PC-9 (cell line): Measurements from ENCODE around the gene PDE7B. TPM values are rescaled to one million over a fixed set of nuclear protein-coding genes. Genes with fewer than 3 reads are reported as not detected.

Source experiments
- BruUV-seq: library from RNA; stranded (reverse); fragments of 400-500 nt; replicated peaks from 2 replicates; lab custom pipeline; 2021; lab: Mats Ljungman, UMichigan
- CTCF ChIA-PET: fragments of 300-600 bp; sonication (Branson Sonifier 250); formaldehyde crosslinking; loops from one replicate; lab custom pipeline; 2022; ENCODE audit warnings: antibody characterized with exemption; lab: Charles Lee
- POLR2A ChIA-PET: fragments of 300-600 bp; sonication (Branson Sonifier 250); formaldehyde crosslinking; loops from one replicate; lab custom pipeline; 2022; ENCODE audit warnings: antibody characterized with exemption; ENCODE audit not compliant: unreplicated experiment; lab: Charles Lee
- DNase-seq, 2 experiments: peaks; one replicate each; pipeline versions ENCODE4 v3.0.0 to v3.0.0-alpha.2; 2015 to 2022; ENCODE audit warnings: mixed read lengths in 1 of 2
- H2AFZ ChIP-seq: fragments of 200-600 bp; sonication (generic); 2 replicates; pipeline ENCODE4 v1.8.1; 2017; ENCODE audit warnings: antibody characterized with exemption
- H3F3A ChIP-seq: fragments of 200-600 bp; sonication (generic); 2 replicates; pipeline ENCODE4 v1.8.1; 2017; ENCODE audit warnings: antibody characterized with exemption, mild to moderate bottlenecking, low read depth; ENCODE audit not compliant: insufficient read depth
- H3K27ac ChIP-seq: fragments of 200-600 bp; sonication (generic); 2 replicates; pipeline ENCODE4 v1.6.1; 2016; ENCODE audit warnings: mixed run types
- H3K27me3 ChIP-seq: fragments of 200-600 bp; sonication (generic); 2 replicates; pipeline ENCODE4 v1.6.1; 2016; ENCODE audit warnings: low read depth, mixed run types; ENCODE audit not compliant: insufficient read depth
- H3K36me3 ChIP-seq: fragments of 200-600 bp; sonication (generic); 2 replicates; pipeline ENCODE4 v1.6.1; 2016; ENCODE audit warnings: low read depth, mixed run types
- H3K4me1 ChIP-seq: fragments of 200-600 bp; sonication (generic); replicated peaks from 2 replicates; pipeline ENCODE4 v1.6.1; 2016; ENCODE audit warnings: mixed run types; ENCODE audit not compliant: insufficient read depth
- H3K4me2 ChIP-seq: fragments of 200-600 bp; sonication (generic); 2 replicates; pipeline ENCODE4 v1.6.1; 2017; ENCODE audit warnings: mixed run types
- H3K4me3 ChIP-seq: fragments of 200-600 bp; sonication (generic); 2 replicates; pipeline ENCODE4 v1.6.1; 2016; ENCODE audit warnings: mixed run types
- H3K79me2 ChIP-seq: fragments of 200-600 bp; sonication (generic); 2 replicates; pipeline ENCODE4 v1.6.1; 2017; ENCODE audit warnings: low read depth, mixed run types
- H3K9me2 ChIP-seq: fragments of 200-600 bp; sonication (generic); 2 replicates; pipeline ENCODE4 v1.8.1; 2017; ENCODE audit warnings: mild to moderate bottlenecking; ENCODE audit not compliant: insufficient read depth
- H3K9me3 ChIP-seq: fragments of 200-600 bp; sonication (generic); 2 replicates; pipeline ENCODE4 v1.8.1; 2016; ENCODE audit warnings: low read depth; ENCODE audit not compliant: insufficient read depth
- H4K20me1 ChIP-seq: fragments of 200-600 bp; sonication (generic); 2 replicates; pipeline ENCODE4 v1.8.1; 2017; ENCODE audit not compliant: insufficient read depth
- EZH2 ChIP-seq: fragments of 200-600 bp; sonication (generic); IDR thresholded peaks from 2 replicates; pipeline ENCODE4 v1.8.0; 2017; ENCODE audit warnings: antibody characterized with exemption, low read depth
- intact Hi-C: fragments of 100-400 bp; cut with micrococcal nuclease; formaldehyde crosslinking; loops from one replicate; pipeline ENCODE4 v1.10.0; 2022; ENCODE audit not compliant: unreplicated experiment
- total RNA-seq: library from RNA; stranded (reverse); gene quantifications from 2 replicates; pipeline ENCODE4 v1.2.3, GENCODE V29; 2021
- TF ChIP-seq, protein P1 (sequence below): fragments of 200-600 bp; sonication (generic); conservative IDR thresholded peaks from 2 replicates; pipeline ENCODE4 v1.6.1; 2017; ENCODE audit warnings: mixed run types, antibody characterized with exemption, mild to moderate bottlenecking, moderate library complexity

PDE7B gene
- total RNA-seq, 1 experiment from 2014 or later = 0.31 TPM

DNA sequence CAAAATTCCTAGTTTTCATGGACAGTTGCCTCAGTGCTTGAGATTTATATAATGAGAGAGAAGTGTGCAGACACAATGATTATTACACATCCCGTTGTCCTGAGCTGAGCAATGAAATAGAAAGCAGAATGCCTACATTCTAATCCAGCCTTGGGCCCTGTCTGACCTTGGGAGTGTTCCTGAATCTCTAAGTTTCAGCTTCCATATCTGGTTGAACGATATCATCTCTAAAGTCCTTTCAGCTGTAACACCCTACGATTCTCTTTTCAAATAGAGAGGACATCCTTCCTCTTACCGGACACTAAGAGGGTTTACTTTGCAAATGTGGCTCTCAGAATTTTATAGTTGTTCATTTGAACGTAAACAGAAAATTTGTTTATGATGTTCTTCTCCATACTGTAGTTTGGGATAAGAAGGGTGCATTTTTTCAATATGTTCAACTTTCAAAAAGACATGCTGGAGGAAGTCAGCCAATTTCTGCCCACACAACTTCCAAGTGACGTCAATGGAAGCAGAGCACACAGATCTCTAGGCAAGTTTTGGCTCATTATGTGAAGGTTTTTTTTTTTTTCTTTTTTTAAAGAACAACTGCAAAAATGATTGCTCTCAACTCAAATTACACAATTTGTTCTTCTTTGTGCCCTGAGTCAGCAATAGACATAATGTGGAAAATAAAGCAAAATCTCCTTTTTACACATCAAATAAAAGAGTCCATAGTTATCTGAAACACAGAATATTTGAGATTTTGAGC, 50.4 kb downstream of the PDE7B start:
- Histone ChIP-seq H3K9me2 (no peaks in the 10 kb centered on the region), H3K36me3 (no peaks in the 10 kb centered on the region), H3F3A (no peaks in the 10 kb centered on the region), H3K9me3 (no peaks in the 10 kb centered on the region), H3K79me2 (no peaks in the 10 kb centered on the region), H3K4me1 (no peaks in the 10 kb centered on the region), H3K4me3 (no peak overlapping the region), H2AFZ (no peak overlapping the region), H3K27ac (no peak overlapping the region), H3K27me3 (no peaks in the 10 kb centered on the region), H4K20me1 (no peaks in the 10 kb centered on the region), H3K4me2 (no peak overlapping the region)
- ChIA-PET CTCF (no interaction called here), POLR2A (no interaction called here)
- TF ChIP-seq EZH2 = no peak
- intact Hi-C loops = no loop called here
- no peak for DNase-seq
- BruUV-seq = no TSS peak

DNA sequence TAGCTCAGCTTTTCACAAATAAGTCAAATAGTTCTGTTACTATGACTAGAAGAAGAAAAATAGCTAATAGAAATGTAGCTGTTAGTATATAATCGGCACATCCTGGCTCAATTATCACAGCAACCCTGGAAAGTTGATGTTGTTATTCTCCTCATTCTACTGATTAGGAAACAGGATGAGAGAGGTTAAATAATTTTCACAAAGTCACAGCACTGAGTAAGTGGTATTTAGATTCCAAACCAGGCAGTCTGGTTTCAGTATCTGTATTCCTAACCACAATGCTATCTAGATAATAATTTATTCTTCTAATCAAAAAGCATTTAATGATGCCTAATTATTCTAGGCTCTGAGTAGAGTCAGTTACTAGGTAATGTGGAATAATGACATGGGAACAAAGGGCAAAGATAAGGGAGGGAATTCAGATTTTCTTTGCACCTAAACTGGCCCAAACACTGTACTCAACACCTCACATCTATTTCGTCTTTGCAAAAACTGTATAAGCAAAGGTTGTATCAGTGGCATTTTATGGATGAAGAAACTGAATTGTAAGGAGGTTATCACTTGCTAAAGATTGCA, 51.3 kb downstream of the PDE7B start:
- ChIA-PET POLR2A (no interaction called here), CTCF (no interaction called here)
- no peaks in the 10 kb centered on the region for H3K9me2 ChIP-seq
- no peaks in the 10 kb centered on the region for H4K20me1 ChIP-seq
- DNase-seq = no peak
- intact Hi-C loops = no loop called here
- no peak overlapping the region for H3K4me2 ChIP-seq
- H3K9me3 ChIP-seq = no peaks in the 10 kb centered on the region
- no peak overlapping the region for H2AFZ ChIP-seq
- H3F3A ChIP-seq = no peaks in the 10 kb centered on the region
- no peaks in the 10 kb centered on the region for H3K79me2 ChIP-seq
- BruUV-seq = no TSS peak
- H3K4me1 ChIP-seq = no peaks in the 10 kb centered on the region
- no peaks in the 10 kb centered on the region for H3K27me3 ChIP-seq
- H3K36me3 ChIP-seq = no peaks in the 10 kb centered on the region
- no peak for TF ChIP-seq EZH2
- TF ChIP-seq, protein P1, sequence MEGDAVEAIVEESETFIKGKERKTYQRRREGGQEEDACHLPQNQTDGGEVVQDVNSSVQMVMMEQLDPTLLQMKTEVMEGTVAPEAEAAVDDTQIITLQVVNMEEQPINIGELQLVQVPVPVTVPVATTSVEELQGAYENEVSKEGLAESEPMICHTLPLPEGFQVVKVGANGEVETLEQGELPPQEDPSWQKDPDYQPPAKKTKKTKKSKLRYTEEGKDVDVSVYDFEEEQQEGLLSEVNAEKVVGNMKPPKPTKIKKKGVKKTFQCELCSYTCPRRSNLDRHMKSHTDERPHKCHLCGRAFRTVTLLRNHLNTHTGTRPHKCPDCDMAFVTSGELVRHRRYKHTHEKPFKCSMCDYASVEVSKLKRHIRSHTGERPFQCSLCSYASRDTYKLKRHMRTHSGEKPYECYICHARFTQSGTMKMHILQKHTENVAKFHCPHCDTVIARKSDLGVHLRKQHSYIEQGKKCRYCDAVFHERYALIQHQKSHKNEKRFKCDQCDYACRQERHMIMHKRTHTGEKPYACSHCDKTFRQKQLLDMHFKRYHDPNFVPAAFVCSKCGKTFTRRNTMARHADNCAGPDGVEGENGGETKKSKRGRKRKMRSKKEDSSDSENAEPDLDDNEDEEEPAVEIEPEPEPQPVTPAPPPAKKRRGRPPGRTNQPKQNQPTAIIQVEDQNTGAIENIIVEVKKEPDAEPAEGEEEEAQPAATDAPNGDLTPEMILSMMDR = no peak
- H3K4me3 ChIP-seq = no peak overlapping the region
- no peak overlapping the region for H3K27ac ChIP-seq

DNA sequence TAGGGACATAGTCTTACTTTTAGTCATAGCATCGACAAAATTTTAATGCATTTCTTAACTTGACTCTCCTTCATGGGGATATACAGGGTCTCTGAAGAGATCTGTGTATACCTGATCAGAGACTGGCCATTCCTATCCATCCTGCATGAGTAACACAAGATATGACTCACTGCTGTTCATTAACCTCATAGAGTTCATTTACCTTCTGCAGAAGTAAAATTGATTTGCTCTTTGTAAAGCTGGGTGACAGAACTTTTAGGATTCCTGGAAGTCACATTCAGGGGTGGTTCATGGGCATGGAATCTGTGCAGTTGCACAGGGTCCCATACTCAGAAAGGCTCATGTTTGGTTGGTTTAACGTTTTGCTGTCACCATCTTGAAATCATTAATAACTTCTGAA, 53.2 kb downstream of the PDE7B start:
- Histone ChIP-seq H3K9me3 (no peaks in the 10 kb centered on the region), H2AFZ (no peak overlapping the region), H3K36me3 (no peaks in the 10 kb centered on the region), H3K27ac (no peak overlapping the region), H3K27me3 (no peaks in the 10 kb centered on the region), H3K4me2 (no peak overlapping the region), H3K9me2 (no peaks in the 10 kb centered on the region), H3F3A (no peaks in the 10 kb centered on the region), H3K4me3 (no peak overlapping the region), H4K20me1 (no peaks in the 10 kb centered on the region), H3K79me2 (no peaks in the 10 kb centered on the region), H3K4me1 (no peaks in the 10 kb centered on the region)
- TF ChIP-seq, protein P1 = no peak
- TF ChIP-seq EZH2 = no peak
- ChIA-PET POLR2A (no interaction called here), CTCF (no interaction called here)
- no TSS peak for BruUV-seq
- intact Hi-C loops = no loop called here
- DNase-seq = no peak
